HEK293 (cell line): Measurements from ENCODE around the gene TNFSF13.
A peak's percentile ranks its signal among the peaks of the same experiment; 100 is the strongest.

Experiments used
- HIC1 ChIP-seq: fragments of 450-650 bp; formaldehyde crosslinking; IDR thresholded peaks from 2 replicates; pipeline ENCODE4 v1.5.1; 2016; ENCODE audit warnings: missing biosample characterization, missing genetic modification characterization
- KLF8 ChIP-seq: fragments of 450-650 bp; formaldehyde crosslinking; IDR thresholded peaks from 2 replicates; pipeline ENCODE4 v1.5.1; 2016; ENCODE audit warnings: missing biosample characterization, missing genetic modification characterization
- MEIS1 ChIP-seq: sonication (generic); formaldehyde crosslinking; IDR thresholded peaks from 2 replicates; pipeline ENCODE4 v1.8.1; 2022; ENCODE audit warnings: missing genetic modification reagents, mild to moderate bottlenecking, borderline replicate concordance
- PRDM10 ChIP-seq: fragments of 450-650 bp; formaldehyde crosslinking; IDR thresholded peaks from 2 replicates; pipeline ENCODE4 v1.5.1; 2016; ENCODE audit warnings: missing biosample characterization, missing genetic modification characterization
- REPIN1 ChIP-seq: fragments of 450-650 bp; formaldehyde crosslinking; IDR thresholded peaks from 2 replicates; pipeline ENCODE4 v1.5.1; 2017; ENCODE audit warnings: missing biosample characterization, missing genetic modification characterization, low read depth
- TCF7L2 ChIP-seq: IDR thresholded peaks from 2 replicates; pipeline ENCODE4 v1.6.1; 2011; ENCODE audit warnings: low read depth, mild to moderate bottlenecking, inconsistent platforms, low read length, moderate library complexity, borderline replicate concordance
- ZBTB10 ChIP-seq: fragments of 450-650 bp; formaldehyde crosslinking; IDR thresholded peaks from 2 replicates; pipeline ENCODE4 v1.5.1; 2016; ENCODE audit warnings: missing biosample characterization, missing genetic modification characterization
- ZBTB49 ChIP-seq: fragments of 450-650 bp; formaldehyde crosslinking; IDR thresholded peaks from 2 replicates; pipeline ENCODE4 v1.5.1; 2016; ENCODE audit warnings: missing biosample characterization, missing genetic modification characterization, low read depth
- ZNF112 ChIP-seq: fragments of 450-650 bp; formaldehyde crosslinking; IDR thresholded peaks from 2 replicates; pipeline ENCODE4 v1.5.0; 2017; ENCODE audit warnings: missing biosample characterization, missing genetic modification characterization
- ZNF114 ChIP-seq: fragments of 450-650 bp; formaldehyde crosslinking; IDR thresholded peaks from 2 replicates; pipeline ENCODE4 v1.5.0; 2017; ENCODE audit warnings: missing biosample characterization, missing genetic modification characterization
- ZNF155 ChIP-seq: fragments of 450-650 bp; formaldehyde crosslinking; IDR thresholded peaks from 2 replicates; pipeline ENCODE4 v1.5.1; 2016; ENCODE audit warnings: missing biosample characterization, missing genetic modification characterization
- ZNF16 ChIP-seq: fragments of 450-650 bp; formaldehyde crosslinking; IDR thresholded peaks from 2 replicates; pipeline ENCODE4 v1.5.1; 2016; ENCODE audit warnings: low read depth, missing biosample characterization, missing genetic modification characterization
- ZNF184 ChIP-seq: fragments of 450-650 bp; IDR thresholded peaks from 2 replicates; pipeline ENCODE4 v1.5.1; 2018; ENCODE audit warnings: missing biosample characterization, mild to moderate bottlenecking, missing genetic modification characterization
- ZNF266 ChIP-seq: fragments of 450-650 bp; formaldehyde crosslinking; IDR thresholded peaks from 2 replicates; pipeline ENCODE4 v1.5.1; 2016; ENCODE audit warnings: missing biosample characterization, missing genetic modification characterization, low read depth
- ZNF394 ChIP-seq: fragments of 450-650 bp; formaldehyde crosslinking; IDR thresholded peaks from 2 replicates; pipeline ENCODE4 v1.5.1; 2016; ENCODE audit warnings: missing biosample characterization, missing genetic modification characterization, mild to moderate bottlenecking, moderate library complexity, borderline replicate concordance
- ZNF449 ChIP-seq: fragments of 450-650 bp; formaldehyde crosslinking; IDR thresholded peaks from 2 replicates; pipeline ENCODE4 v1.5.1; 2017; ENCODE audit warnings: missing biosample characterization, mild to moderate bottlenecking, missing genetic modification characterization, moderate library complexity
- ZNF488 ChIP-seq: fragments of 450-650 bp; formaldehyde crosslinking; IDR thresholded peaks from 2 replicates; pipeline ENCODE4 v1.5.1; 2016; ENCODE audit warnings: missing biosample characterization, missing genetic modification characterization
- ZNF513 ChIP-seq: fragments of 450-650 bp; IDR thresholded peaks from 2 replicates; pipeline ENCODE4 v1.5.1; 2018; ENCODE audit warnings: missing biosample characterization, missing genetic modification characterization
- ZNF560 ChIP-seq: fragments of 450-650 bp; formaldehyde crosslinking; IDR thresholded peaks from 2 replicates; pipeline ENCODE4 v1.5.1; 2017; ENCODE audit warnings: missing biosample characterization, missing genetic modification characterization, borderline replicate concordance
- ZNF610 ChIP-seq: fragments of 450-650 bp; formaldehyde crosslinking; IDR thresholded peaks from 2 replicates; pipeline ENCODE4 v1.5.1; 2016; ENCODE audit warnings: missing biosample characterization, missing genetic modification characterization, borderline replicate concordance
- ZNF629 ChIP-seq: fragments of 450-650 bp; formaldehyde crosslinking; IDR thresholded peaks from 2 replicates; pipeline ENCODE4 v1.5.1; 2017; ENCODE audit warnings: missing biosample characterization, missing genetic modification characterization
- ZNF670 ChIP-seq: fragments of 450-650 bp; formaldehyde crosslinking; IDR thresholded peaks from 2 replicates; pipeline ENCODE4 v1.5.1; 2016; ENCODE audit warnings: missing biosample characterization, missing genetic modification characterization, low read depth

The TNFSF13 gene

GRCh38 chr17:7583253-7584109, 24.9 kb downstream of the TNFSF13 start, which contains the start of gene MPDU1 (continued):
- TF ChIP-seq ZNF266 (tag by site-specific recombination) (no peak), ZNF114 (tag by site-specific recombination) (no peak), MEIS1 (CRISPR knock-in tag) (no peak), ZNF112 (no peak), HIC1 (tag by site-specific recombination) (peak; percentile 88; the same call in 1 of the 2 replicates), ZBTB49 (no peak), ZNF560 (no peak), ZNF394 (peak; percentile 63), REPIN1 (tag by site-specific recombination) (0 out of 2 replicates have a peak, but pooled peaks have one; percentile 52), ZNF184 (tag by site-specific recombination) (no peak; the same call in 1 of the 2 replicates), TCF7L2 (no peak), ZNF610 (tag by site-specific recombination) (peak; percentile 64; the same call in 1 of the 2 replicates), KLF8 (tag by site-specific recombination) (peak; percentile 76), PRDM10 (tag by site-specific recombination) (no peak), ZNF16 (no peak), ZNF513 (tag by site-specific recombination) (no peak), ZBTB10 (tag by site-specific recombination) (no peak), ZNF488 (tag by site-specific recombination) (no peak), ZNF155 (no peak), ZNF449 (tag by site-specific recombination) (no peak; the same call in 1 of the 2 replicates), ZNF670 (tag by site-specific recombination) (no peak), ZNF629 (tag by site-specific recombination) (peak; percentile 89)
